DND-41 (cell line): ENCODE measurements around the gene IFIT5.

Source experiments
- EZH2 ChIP-seq: IDR thresholded peaks from 3 replicates; pipeline ENCODE4 v1.6.1; 2012; ENCODE audit warnings: borderline replicate concordance, low read depth, mild to moderate bottlenecking, moderate library complexity, low read length, inconsistent platforms; ENCODE audit not compliant: severe bottlenecking
- TF ChIP-seq, protein P1 (sequence below): IDR thresholded peaks from 2 replicates; pipeline ENCODE4 v1.5.1; 2012; ENCODE audit warnings: borderline replicate concordance, low read length, moderate library complexity, mild to moderate bottlenecking; ENCODE audit not compliant: poor library complexity, severe bottlenecking; ENCODE audit errors: extremely low read depth

DNA sequence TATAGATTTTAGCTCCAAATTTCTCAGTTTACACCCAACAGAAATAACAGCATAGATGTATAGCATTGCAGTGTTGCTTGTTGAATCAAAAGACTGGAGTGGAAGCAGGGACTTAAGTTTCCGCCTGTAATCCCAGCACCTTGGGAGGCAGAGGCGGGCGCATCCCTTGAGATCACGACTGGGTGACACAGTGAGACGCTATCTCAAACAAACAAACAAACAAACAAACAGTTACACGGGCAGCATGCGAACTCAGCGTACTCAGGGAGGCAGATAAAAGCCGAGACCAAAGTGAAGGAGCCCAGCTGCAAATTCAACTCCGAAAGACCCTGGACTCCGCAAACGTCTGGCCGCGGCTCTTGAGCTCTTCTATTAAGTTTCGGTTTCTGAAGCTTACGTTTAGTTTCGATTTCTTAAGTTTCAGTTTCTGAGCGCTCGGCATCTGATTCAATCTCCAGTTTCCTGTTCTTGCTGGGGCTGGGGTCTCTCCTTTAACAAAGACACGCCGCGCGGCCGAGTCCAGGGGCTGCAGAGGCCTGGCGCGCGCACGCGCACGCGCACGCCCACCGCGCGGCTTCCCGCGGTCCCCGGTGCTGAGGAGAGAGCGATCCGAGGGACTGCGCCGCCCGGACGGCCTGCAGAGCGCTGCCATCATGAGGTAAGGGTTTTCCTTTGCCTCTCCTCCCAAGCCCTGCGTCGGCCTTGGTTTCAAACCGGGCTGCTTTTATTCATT, at the start of gene IFIT5:
- TF ChIP-seq, protein P1, sequence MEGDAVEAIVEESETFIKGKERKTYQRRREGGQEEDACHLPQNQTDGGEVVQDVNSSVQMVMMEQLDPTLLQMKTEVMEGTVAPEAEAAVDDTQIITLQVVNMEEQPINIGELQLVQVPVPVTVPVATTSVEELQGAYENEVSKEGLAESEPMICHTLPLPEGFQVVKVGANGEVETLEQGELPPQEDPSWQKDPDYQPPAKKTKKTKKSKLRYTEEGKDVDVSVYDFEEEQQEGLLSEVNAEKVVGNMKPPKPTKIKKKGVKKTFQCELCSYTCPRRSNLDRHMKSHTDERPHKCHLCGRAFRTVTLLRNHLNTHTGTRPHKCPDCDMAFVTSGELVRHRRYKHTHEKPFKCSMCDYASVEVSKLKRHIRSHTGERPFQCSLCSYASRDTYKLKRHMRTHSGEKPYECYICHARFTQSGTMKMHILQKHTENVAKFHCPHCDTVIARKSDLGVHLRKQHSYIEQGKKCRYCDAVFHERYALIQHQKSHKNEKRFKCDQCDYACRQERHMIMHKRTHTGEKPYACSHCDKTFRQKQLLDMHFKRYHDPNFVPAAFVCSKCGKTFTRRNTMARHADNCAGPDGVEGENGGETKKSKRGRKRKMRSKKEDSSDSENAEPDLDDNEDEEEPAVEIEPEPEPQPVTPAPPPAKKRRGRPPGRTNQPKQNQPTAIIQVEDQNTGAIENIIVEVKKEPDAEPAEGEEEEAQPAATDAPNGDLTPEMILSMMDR: no peak
- TF ChIP-seq EZH2: no peak
